ENCODE measurements around the gene DRG1. TPM values are rescaled to one million over a fixed set of nuclear protein-coding genes. Genes with fewer than 3 reads are reported as not detected.

Gene DRG1
- total and polyA plus RNA-seq, 2 of the 4 experiments (the other 2 are of a cell fraction): 54.8 to 141 TPM

DNA sequence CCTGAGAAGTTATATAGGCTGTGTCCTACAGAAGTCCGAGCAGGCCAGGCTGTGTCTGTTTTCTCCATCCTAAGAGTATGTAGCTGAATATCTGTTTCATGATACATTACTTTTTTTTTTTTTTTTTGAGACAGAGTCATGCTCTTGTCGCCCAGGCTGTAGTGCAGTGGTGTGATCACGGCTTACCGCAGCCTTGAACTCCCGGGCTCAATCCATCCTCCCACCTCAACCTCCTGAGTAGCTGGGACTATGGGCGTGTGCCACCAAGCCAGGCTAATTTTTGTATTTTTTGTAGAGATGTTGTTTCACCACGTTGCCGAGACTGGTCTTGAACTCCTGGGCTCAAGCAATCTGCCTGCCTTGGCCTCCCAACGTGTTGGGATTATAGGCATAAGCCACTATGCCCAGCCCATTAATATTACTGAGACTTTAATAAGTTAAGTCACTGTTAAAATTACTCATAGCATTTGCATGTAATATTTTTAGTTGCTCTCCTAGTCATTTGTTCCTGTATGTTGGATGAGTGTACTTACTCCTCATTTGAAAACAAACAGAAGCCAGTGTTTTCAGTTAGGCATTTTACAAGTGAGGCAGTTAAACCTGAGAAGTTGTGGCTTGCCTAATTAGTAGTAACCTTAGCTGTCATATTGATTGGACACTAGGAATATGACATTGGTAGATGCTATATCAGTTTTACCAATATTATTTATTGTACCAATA is 26.1 kb downstream of the DRG1 start:
- Histone ChIP-seq H3K23ac (ENCODE audit: low read depth, low read length) (no peak overlapping the region), H4K8ac (ENCODE audit: low read depth in 2 of 2, low read length in 2 of 2) (no peak overlapping the region), H3K56ac (ENCODE audit: extremely low read depth, insufficient read depth, low read length) (no peak overlapping the region), H3K36me3 (ENCODE audit: control insufficient read depth, insufficient read depth, low read length) (peaks cover 55% of the 10 kb centered on the region), H3K4me1 (ENCODE audit: control insufficient read depth, insufficient read depth, low read length) (no peaks in the 10 kb centered on the region; the same call in 1 of the 2 replicates), H3K9ac (ENCODE audit: low read depth, low read length) (no peak overlapping the region), H3K18ac (ENCODE audit: low read depth, low read length) (no peak overlapping the region), H3K14ac (replicated peaks; ENCODE audit: low read depth, low read length) (no peak overlapping the region), H3K79me1 (ENCODE audit: low read depth in 1 of 2, low read length in 2 of 2) (peaks cover 15 to 31% of the 10 kb centered on the region in 2 experiments; a peak in 3 of 4 replicates), H2AFZ (replicated peaks; ENCODE audit: low read length, poor library complexity) (no peak overlapping the region), H3K4me2 (ENCODE audit: low read depth, low read length) (no peak overlapping the region), H2BK15ac (ENCODE audit: low read depth, low read length) (no peak overlapping the region), H3K4me3 (ENCODE audit: insufficient read depth, low read depth, low read length) (no peak overlapping the region), H2AK5ac (ENCODE audit: low read depth, low read length) (no peak overlapping the region), H3K4ac (ENCODE audit: low read depth, low read length) (no peak overlapping the region), H2AK9ac (replicated peaks; ENCODE audit: low read depth, low read length, poor library complexity) (no peak overlapping the region), H2BK5ac (ENCODE audit: low read depth, low read length, poor library complexity, severe bottlenecking) (peak overlapping the region; percentile 1), H4K91ac (ENCODE audit: insufficient read depth, low read depth, low read length) (no peak overlapping the region), H2BK20ac (ENCODE audit: low read depth, low read length) (no peak overlapping the region), H3K27me3 (ENCODE audit: control insufficient read depth, insufficient read depth, low read length) (no peaks in the 10 kb centered on the region), H3K9me3 (ENCODE audit: control insufficient read depth, insufficient read depth, low read length) (no peaks in the 10 kb centered on the region), H3K9me1 (ENCODE audit: insufficient read depth, low read length) (no peaks in the 10 kb centered on the region), H4K5ac (ENCODE audit: low read depth, low read length) (no peak overlapping the region), H2BK120ac (ENCODE audit: low read depth, low read length) (no peak overlapping the region), H4K20me1 (ENCODE audit: insufficient read depth, low read length) (no peaks in the 10 kb centered on the region), H3K27ac (ENCODE audit: insufficient read depth, low read length) (no peak overlapping the region)
- no TSS peak for BruUV-seq (replicated peaks)
- TF ChIP-seq, protein P1, sequence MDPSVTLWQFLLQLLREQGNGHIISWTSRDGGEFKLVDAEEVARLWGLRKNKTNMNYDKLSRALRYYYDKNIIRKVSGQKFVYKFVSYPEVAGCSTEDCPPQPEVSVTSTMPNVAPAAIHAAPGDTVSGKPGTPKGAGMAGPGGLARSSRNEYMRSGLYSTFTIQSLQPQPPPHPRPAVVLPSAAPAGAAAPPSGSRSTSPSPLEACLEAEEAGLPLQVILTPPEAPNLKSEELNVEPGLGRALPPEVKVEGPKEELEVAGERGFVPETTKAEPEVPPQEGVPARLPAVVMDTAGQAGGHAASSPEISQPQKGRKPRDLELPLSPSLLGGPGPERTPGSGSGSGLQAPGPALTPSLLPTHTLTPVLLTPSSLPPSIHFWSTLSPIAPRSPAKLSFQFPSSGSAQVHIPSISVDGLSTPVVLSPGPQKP (IDR thresholded peaks at IDR 0.05; ENCODE audit: borderline replicate concordance, low read depth, low read length): no peak
- TF ChIP-seq MXI1 (IDR thresholded peaks at IDR 0.05; ENCODE audit: borderline replicate concordance, low read depth, low read length) (no peak), SMC3 (IDR thresholded peaks at IDR 0.05; ENCODE audit: low read depth, low read length) (no peak), RFX5 (IDR thresholded peaks at IDR 0.05; ENCODE audit: low read depth, low read length) (no peak)
- intact Hi-C loops (cut with micrococcal nuclease) (no loop called here), in situ Hi-C loops (cut with MboI; ENCODE audit: low sequenced_read_pairs) (no loop called here), dilution Hi-C loops (cut with HindIII; ENCODE audit: low sequenced_read_pairs, unreplicated experiment) (no loop called here)
- POLR2A ChIA-PET (ENCODE audit: unreplicated experiment): no interaction called here
- ATAC-seq (ENCODE audit: low read depth) (peak; percentile 32), DNase-seq (peak; percentile 12)
- CTCF ChIA-PET: interaction anchor here (0.6 kb wide), 1 partner anchor 20 kb away, joined by 3 read pairs; no protein-coding TSS in a partner anchor
- WGBS, 2 experiments (ENCODE audit: extremely low coverage in 2 of 2, insufficient read length in 1 of 2): no CpG with 5 or more reads among the region's 9 CpGs
